Body of pancreas (tissue), 4 donors: ENCODE measurements around the gene PRDM16. TPM values are rescaled to one million over a fixed set of nuclear protein-coding genes. Genes with fewer than 3 reads are reported as not detected.
A peak's percentile ranks its signal among the peaks of the same experiment; 100 is the strongest.

Experiments
- ATAC-seq: fragments of 150-250 bp; one replicate; pipeline ENCODE4 v1.9.1; 2016
- DNase-seq, 4 donors: peaks; one replicate each; pipeline ENCODE4 v3.0.0-alpha.2; 2019
- H3K27ac ChIP-seq, 4 donors: fragments of 200-600 bp; sonication (generic); 1 replicate in 3 of 4; 2 replicates in 1 of 4; pipeline versions ENCODE4 v1.5.1 to v1.6.1; 2016 to 2019; ENCODE audit warnings: mild to moderate bottlenecking in 1 of 4, mixed read lengths in 1 of 4, moderate library complexity in 1 of 4
- H3K27me3 ChIP-seq, 2 donors: fragments of 200-600 bp; sonication (generic); one replicate each; pipeline ENCODE4 v1.6.0; 2016; ENCODE audit warnings: mild to moderate bottlenecking in 1 of 2
- H3K36me3 ChIP-seq, 2 donors: fragments of 200-600 bp; sonication (generic); replicated peaks in 1 of 2; 2 replicates each; pipeline ENCODE4 v1.5.1; 2016; ENCODE audit warnings: low read depth in 2 of 2; ENCODE audit not compliant: insufficient read depth in 1 of 2
- H3K4me1 ChIP-seq: fragments of 200-600 bp; sonication (generic); one replicate; pipeline ENCODE4 v1.6.0; 2016
- H3K4me3 ChIP-seq, 2 donors: fragments of 200-600 bp; sonication (generic); 1 replicate in 1 of 2; 2 replicates in 1 of 2; pipeline ENCODE4 v1.5.1; 2016 to 2019
- H3K9me3 ChIP-seq, 3 donors: fragments of 200-600 bp; sonication (generic); 1 replicate in 2 of 3; 2 replicates in 1 of 3; pipeline ENCODE4 v1.5.1; 2016
- CTCF ChIP-seq, 7 experiments: fragments of 450-650 bp in 4 of 7; fragments of 200-600 bp in 3 of 7; sonication (generic) in 3 of 7; IDR thresholded peaks; one replicate each; pipeline ENCODE4 v1.5.1; 2016 to 2019; ENCODE audit warnings: antibody characterized with exemption in 7 of 7
- POLR2A ChIP-seq, 3 donors: fragments of 450-650 bp; IDR thresholded peaks; one replicate each; pipeline ENCODE4 v1.6.1; 2016; ENCODE audit warnings: antibody characterized with exemption in 3 of 3, mild to moderate bottlenecking in 2 of 3
- WGBS, 2 donors: methylation state at CpG; one replicate each; pipeline ENCODE4 v1.1.5; 2017; 5-methylcytosine and 5-hydroxymethylcytosine counted together
- intact Hi-C: fragments of 100-400 bp; cut with DNase I; formaldehyde crosslinking; loops from one replicate; pipeline ENCODE4 v1.15.1; 2023
- total RNA-seq, 2 donors: library from RNA; depleted of rRNA; stranded (reverse); fragments of >200 nt; gene quantifications; one replicate each; pipeline ENCODE4 v1.1.0, GENCODE V29; 2016

Gene PRDM16
- total RNA-seq, 2 donors from 2014 or later: 15.2 to 16.6 TPM

GRCh38 chr1:3465091-3465934 lies 396.3 kb downstream of the PRDM16 start:
- no peak overlapping the region for H3K27ac ChIP-seq
- H3K27me3 ChIP-seq: no peaks in the 10 kb centered on the region
- H3K36me3 ChIP-seq: no peaks in the 10 kb centered on the region
- H3K9me3 ChIP-seq: no peaks in the 10 kb centered on the region
- peaks cover 14% of the 10 kb centered on the region for H3K4me1 ChIP-seq
- H3K4me3 ChIP-seq: no peak overlapping the region
- 83 to 91% methylated on average over 19 to 24 of the region's 28 CpGs for WGBS, 2 donors
- ATAC-seq: no peak
- DNase-seq: peak in 1 of 4 donors; percentile 9
- TF ChIP-seq POLR2A (IDR thresholded peaks at IDR 0.05): no peak
- intact Hi-C loops: no loop called here

GRCh38 chr1:3465935-3466321 lies 396.9 kb downstream of the PRDM16 start:
- TF ChIP-seq CTCF (IDR thresholded peaks at IDR 0.05): no peak
- TF ChIP-seq POLR2A (IDR thresholded peaks at IDR 0.05): no peak
- intact Hi-C loops: no loop called here
- no peaks in the 10 kb centered on the region for H3K36me3 ChIP-seq
- peaks cover 8% of the 10 kb centered on the region for H3K4me1 ChIP-seq
- H3K27me3 ChIP-seq: no peaks in the 10 kb centered on the region
- H3K9me3 ChIP-seq: no peaks in the 10 kb centered on the region
- H3K27ac ChIP-seq: no peak overlapping the region
- no peak overlapping the region for H3K4me3 ChIP-seq
- WGBS, 2 donors: 86 to 93% methylated on average over 17 of the region's 17 CpGs
- DNase-seq (peak in 1 of 4 donors; percentile 5), ATAC-seq (no peak)

- no peaks in the 10 kb centered on the region for H3K27me3 ChIP-seq
- WGBS, 2 donors: 89 to 95% methylated on average over 12 to 16 of the region's 16 CpGs
- no peak for DNase-seq
- peaks cover 2% of the 10 kb centered on the region for H3K4me1 ChIP-seq
- H3K9me3 ChIP-seq: no peaks in the 10 kb centered on the region
- ATAC-seq: no peak
- H3K27ac ChIP-seq: no peak overlapping the region
- intact Hi-C loops: no loop called here
- TF ChIP-seq POLR2A (IDR thresholded peaks at IDR 0.05) (no peak), CTCF (IDR thresholded peaks at IDR 0.05) (no peak)
- H3K36me3 ChIP-seq: no peaks in the 10 kb centered on the region
- no peak overlapping the region for H3K4me3 ChIP-seq
Measured at GRCh38 chr1:3466366-3467075, 397.5 kb downstream of the PRDM16 start.

DNA sequence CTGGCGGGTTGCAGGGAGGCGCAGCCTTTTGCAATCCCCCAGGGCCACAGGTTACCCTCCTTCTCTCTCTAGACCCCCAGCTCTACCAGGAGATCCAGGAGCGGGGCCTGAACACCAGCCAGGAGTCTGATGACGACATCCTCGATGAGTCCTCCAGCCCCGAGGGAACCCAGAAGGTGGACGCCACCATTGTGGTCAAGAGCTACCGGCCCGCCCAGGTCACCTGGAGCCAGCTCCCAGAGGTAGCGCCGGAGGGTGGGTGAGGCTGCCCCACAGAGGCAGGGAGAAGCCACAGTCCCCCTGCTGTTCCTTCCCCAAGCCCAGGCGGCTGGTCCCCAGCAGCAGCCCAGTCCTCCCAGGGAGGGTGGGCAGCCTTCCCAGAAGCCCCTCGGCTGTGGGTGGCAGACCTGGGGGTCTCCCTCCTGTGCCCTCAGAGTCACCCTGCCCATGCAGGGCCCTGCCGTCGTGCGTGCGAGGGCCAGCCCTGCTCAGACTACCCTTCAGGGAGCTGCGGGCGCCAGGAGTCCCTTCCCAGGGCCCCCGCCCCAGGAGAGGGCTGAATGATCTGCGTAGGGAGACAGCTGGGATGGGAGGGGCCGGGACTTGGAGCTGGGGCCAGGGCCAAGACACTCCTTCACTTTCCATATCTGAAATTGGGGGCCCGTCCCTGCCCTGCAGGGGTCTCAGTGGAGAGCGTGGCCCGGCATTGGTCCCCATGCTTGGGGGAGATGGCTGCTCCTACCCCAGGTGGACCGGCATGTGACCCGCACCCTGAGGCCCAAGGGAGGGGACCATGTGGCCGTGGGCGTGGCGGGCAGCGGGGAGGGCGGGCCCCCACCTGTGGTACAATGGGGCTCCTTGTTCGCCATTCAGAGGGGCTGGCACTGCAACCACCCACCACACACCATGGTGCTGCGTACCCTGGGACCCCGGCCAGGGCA lies 398.4 kb downstream of the PRDM16 start:
- ATAC-seq: no peak
- Histone ChIP-seq H3K27ac (no peak overlapping the region), H3K36me3 (no peaks in the 10 kb centered on the region), H3K9me3 (no peaks in the 10 kb centered on the region), H3K4me1 (no peaks in the 10 kb centered on the region), H3K4me3 (no peak overlapping the region), H3K27me3 (no peaks in the 10 kb centered on the region)
- intact Hi-C loops: no loop called here
- TF ChIP-seq POLR2A (IDR thresholded peaks at IDR 0.05) (no peak), CTCF (IDR thresholded peaks at IDR 0.05) (no peak)
- 80 to 91% methylated on average over 4 to 35 of the region's 35 CpGs for WGBS, 2 donors
- DNase-seq: no peak
